NCI-H1105 (cell line): Measurements from ENCODE around the gene ARPP21.
"Not testable (repeated sequence)": the region's sequence is repeated elsewhere in the genome, so short reads cannot be mapped to it uniquely, and the experiment has no call there.

Experiments used
- DNase-seq: peaks from one replicate; lab custom pipeline; 2025; lab: John Stamatoyannopoulos, UW

Gene ARPP21

DNA sequence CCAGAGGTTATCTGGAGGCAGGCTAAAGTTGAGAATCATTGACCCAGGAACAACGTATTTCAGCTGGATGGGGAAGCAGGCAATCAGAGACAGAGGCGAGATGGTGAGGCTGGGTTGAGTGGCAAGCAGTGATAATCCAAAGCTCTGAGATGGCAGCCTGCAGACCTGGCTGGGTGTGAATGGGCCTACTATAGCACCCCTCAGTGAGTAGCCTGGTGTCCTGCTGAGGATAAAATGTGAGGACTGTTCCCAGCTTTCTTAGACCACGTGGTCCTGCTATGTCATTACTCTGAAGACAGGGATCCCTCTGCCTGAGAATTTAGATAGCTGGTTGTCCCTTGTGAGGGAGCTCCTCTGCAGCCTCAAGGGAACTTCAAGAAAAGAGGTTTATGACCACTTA is 141.5 kb downstream of the ARPP21 start:
- DNase-seq = no peak

DNA sequence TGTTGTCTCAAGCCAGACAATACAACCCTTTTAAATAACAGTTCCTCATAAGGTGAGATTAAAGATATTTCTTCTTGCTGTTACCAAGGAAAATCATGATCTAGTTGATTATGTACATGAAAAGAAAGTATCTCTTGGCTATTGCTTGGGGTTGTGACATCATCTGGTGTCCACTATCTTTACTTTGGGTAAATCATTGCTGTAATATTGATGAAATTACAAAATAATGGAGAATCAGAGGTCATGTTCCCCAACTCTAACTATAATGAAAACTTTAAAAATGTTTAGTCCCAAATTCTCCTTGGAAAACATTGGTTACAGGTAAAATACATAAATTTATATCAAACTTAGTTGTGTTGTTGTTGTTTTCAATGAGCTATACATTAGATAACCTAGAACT is 142.2 kb downstream of the ARPP21 start:
- no peak for DNase-seq

DNA sequence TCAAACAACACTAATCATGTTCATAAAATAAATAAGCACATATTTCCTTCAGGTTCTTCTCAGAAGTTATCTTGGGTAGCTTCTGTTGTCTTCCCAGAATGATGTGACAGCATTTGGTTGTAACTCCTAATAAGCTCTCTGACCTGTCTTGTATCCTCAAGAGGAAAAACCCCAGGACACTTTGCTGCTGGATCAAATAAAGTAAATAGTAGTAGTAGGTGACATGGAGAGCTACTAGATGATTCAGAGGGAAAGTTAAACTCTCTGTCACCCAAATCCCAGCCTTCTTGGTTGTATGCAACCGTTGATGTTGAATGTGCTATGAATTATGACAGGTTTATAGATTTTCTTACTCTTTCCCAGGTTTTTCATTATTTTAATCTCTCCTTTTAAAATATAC is 143.0 kb downstream of the ARPP21 start:
- DNase-seq = no peak

DNA sequence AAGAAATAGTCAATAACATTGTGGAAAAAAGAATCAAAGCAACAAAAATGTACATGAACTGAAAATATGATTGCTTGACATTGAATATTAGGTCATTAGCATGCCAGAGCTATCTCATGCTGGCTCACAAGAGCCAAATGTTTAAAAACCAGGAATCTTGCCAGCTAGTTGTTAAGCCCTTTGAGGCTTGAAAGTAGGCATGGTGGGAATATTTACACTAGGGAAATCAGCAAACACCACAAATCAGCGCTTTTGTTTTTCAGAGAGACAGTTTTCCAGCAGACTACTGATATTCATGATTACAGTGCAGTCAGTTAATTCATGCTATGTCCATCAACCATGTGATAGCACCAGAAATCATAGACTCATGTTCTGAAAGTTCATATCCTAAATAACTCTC is 144.8 kb downstream of the ARPP21 start:
- DNase-seq = no peak

DNA sequence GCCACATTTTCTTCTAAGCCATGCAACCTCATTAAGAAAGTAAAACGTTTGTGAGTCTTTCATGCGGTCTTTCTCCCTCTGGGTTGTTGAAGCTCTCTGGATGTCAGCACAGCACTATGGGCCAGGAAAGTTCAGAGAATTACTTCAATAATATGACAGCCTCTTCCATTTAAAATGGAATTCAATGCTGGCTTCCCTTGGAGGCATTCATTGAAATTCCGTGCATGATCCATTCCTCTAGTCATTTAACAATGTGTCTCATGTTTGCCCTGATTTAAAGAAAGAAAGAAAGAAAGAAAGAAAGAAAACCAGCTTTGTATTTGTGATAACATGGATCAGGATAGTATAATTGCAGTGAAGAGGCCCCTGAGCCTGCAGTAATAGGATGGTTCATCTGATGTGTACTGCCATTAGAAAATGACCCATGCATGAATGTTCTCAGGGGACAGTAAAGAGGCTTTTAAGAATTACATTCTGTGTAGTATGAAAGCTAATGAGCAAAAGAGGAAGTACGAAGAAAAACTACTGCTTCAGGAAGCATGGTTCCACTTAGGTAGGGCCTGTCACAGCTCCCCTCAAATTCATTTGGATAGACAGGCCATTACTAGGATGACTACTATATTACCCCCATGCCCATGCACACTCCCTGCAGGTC is 146.0 kb downstream of the ARPP21 start:
- no peak for DNase-seq

DNA sequence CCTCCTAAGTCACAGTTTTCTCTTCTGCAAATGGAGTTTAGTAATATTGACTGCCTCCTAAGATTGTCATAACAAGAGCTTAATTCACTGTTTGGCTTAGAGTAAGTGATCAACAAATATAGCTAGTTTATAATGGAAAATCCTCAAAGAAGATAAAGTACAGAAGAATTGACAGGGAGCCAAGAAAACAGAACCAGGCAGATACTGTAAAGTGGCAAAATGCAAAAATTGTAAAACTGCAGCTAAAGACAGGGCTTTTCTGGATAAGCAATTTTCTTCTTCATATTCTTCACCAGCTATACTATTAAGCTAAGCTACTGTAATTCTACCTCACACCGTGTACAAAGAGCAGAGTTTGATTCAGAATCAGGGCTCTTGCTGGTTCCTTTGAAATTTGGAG is 148.6 kb downstream of the ARPP21 start:
- DNase-seq = no peak

DNA sequence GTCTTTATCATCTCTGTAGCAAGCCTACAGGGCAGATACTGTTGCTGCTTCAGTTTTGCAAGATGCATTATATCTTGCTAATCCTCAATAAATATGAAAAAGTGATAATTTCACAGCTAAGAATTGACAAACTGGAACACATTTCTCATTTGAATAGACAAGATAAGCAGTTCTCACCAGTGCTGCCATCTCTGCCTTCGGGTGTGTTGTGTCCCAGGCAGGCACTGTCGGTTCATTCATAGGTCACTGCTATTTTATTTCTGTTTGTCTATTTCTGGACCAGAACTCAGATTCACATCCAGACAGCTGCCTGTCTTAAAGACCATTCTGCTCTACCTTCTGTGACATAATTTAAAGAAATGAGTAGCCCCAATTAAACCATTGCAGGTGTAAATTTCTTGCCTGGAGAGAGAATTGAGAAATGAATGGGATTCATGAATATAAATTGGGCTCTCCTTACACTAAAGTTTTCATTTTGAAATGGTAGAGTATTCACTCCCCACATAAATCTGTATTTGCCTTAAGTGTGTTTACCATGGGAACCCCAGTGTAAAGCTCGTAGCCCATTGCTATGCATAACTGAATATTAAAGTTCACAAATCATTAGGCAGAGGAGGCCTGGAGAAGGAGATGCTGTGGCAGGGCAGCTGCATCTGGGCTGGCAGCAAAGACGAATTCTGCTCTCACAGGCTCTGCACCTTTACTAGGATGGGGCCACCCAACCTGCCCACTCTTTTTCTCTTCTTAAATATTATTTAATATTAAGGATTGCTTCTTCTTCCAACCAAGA is 149.9 kb downstream of the ARPP21 start:
- no peak for DNase-seq

DNA sequence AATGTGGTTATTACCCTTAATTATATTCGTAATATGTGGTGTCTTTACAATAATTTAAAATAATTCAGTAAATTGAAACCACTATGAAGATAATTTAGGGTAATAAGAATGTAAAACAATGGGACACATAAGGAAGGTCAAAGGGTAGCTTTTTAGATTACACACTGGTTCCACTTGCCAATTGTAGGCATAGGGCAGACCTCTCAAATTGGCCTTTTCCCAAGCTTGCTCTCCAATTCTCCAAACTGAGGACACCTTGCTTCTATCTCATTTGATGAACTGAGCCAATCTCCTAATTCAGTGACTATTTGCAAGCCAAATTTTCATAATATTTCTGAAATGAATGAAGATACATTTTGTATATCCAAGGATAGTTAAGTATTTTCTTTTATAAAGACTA is 151.4 kb downstream of the ARPP21 start:
- no peak for DNase-seq

DNA sequence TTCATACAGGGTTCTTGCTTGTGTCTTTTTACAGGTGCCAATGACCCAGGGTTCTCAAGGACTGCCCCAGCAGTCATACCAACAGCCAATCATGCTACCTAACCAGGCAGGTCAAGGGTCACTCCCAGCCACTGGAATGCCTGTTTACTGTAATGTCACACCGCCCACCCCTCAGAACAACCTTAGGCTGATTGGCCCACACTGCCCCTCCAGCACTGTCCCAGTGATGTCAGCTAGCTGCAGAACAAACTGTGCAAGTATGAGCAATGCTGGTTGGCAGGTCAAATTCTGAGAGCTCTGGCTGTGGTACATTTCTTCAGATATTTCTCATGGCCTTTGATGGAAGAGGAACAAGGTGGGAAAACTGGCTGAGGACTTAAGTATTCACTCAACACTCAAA is 154.3 kb downstream of the ARPP21 start:
- DNase-seq = no peak

DNA sequence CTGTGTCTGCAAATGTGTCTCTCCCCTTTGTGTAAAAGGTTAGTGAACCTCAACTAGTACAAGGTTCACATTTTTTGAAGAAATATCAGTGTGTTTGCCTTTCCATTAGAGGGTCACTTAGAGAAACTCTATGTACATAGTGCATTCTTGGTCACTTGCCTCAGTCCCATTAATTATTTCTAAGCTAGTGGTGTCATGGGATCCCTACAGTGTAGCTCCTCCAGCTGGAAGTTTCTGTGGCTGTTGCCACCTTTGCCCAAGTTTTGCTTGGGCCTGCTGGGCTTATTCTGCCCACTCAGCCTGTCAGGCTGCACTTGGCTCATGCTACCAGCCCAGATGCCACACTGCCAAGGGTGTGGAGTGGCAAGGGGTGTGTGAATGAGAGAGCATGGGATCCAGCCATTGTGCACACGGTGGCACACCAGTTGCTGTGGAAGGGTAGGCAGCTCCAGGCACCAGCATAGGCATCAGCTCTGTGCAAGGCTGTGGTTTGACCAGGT is 161.7 kb downstream of the ARPP21 start:
- DNase-seq = no peak

DNA sequence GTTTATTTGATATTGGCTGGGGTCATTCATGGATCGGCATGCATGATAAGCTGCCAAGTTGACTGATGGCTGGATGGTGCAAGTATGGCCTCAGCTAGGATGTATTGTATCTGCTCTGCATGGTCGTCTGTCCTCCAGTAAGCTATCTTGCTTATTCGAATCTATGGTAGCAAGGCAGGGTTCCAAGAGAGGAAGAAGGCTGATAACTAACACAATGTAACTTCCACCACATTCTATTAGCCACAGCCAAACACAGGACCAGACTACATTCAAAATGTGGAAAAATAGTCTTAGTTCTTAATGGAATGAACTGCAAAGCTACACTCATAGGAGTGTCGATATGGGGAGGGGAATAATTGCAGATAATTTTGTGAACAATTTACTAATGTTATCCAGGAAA is 175.2 kb downstream of the ARPP21 start:
- DNase-seq = no peak

DNA sequence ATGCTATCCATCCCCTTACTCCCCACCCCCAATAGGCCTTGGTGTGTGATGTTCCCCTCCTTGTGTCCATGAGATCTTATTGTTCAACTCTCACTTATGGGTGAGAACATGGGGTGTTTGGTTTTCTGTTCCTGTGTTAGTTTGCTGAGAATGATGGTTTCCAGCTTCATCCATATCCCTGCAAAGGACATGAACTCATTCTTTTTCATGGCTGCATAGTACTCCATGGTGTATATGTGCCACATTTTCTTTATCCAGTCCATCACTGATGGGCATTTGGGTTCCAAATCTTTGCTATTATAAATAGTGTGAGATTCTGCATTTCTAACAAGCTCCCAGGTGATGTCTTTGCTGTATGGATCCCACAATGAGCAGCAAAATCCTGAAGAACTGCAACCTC is 176.5 kb downstream of the ARPP21 start:
- DNase-seq = not testable (repeated sequence)

DNA sequence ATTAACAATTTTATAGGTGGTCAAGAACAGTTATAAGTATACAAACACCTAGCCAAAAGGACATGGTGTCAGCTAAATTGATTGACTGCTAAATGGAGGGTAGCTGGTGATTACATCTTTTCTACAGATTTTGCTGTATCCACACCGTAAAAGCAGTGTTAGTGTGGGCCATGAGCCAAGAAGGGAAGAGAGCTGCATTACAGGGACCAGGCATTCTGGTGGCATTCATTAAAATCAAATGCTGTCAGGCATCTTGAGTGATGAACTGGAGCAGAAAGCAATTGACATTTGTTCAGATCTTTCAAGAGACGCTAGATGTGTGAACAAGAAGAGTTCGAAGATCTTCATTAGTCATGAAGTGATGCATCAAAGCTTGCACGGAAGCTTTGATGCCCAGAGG is 177.9 kb downstream of the ARPP21 start:
- no peak for DNase-seq

DNA sequence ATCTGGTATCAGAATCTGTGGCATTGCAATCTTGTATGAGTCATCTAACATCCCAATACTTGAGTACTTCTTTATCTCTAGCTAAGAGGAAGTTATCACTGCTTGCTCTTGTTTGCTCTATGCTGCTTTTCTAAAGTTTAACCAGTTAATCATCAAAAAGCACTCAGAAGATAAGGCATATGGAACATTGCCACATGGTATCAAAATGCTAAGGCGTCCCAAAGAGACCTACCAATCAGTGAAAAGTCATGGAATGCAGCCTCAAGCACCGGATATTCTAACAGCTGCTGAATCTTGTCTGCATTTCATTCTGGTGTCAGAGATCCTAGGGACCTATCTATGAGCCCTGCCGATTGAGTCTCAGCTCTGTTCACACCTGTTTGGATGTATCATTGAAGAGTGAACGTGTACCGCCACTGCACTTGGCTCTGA is 192.8 kb downstream of the ARPP21 start:
- DNase-seq = no peak
